HepG2 (cell line): ENCODE data around the gene JAKMIP2. TPM values are rescaled to one million over a fixed set of nuclear protein-coding genes. Genes with fewer than 3 reads are reported as not detected.

Experiments
- ATAC-seq: fragments of 200-7000 bp; cut with Tn5 transposase; 3 replicates; pipeline ENCODE4 v1.9.1; 2020; ENCODE audit warnings: mild to moderate bottlenecking, moderate library complexity
- BruUV-seq: library from RNA; stranded (reverse); fragments of 400-500 nt; replicated peaks from 2 replicates; lab custom pipeline; 2021; lab: Mats Ljungman, UMichigan
- CTCF ChIA-PET: fragments of 300-600 bp; formaldehyde crosslinking; extraction: SDS; loops from one replicate; lab custom pipeline; 2021; ENCODE audit warnings: low total read pairs, inconsistent platforms, low intra/inter-chr PET ratio; lab: Yijun Ruan, JAX
- POLR2A ChIA-PET: fragments of 350-600 bp; sonication (Branson Sonifier 250); formaldehyde crosslinking; loops from one replicate; lab custom pipeline; 2020; ENCODE audit warnings: antibody characterized with exemption, inconsistent platforms; lab: Yijun Ruan, JAX
- DNase-seq: peaks from one replicate; pipeline ENCODE4 v3.0.0-alpha.2; 2015; ENCODE audit warnings: low spot score
- FAIRE-seq: peaks from 3 replicates; lab custom pipeline; 2011; peaks lifted over from hg19 to GRCh38; lab: Jason Lieb, UNC
- H2AFZ ChIP-seq: one replicate; pipeline ENCODE4 v1.6.1; 2011; ENCODE audit warnings: low read length, inconsistent platforms
- H3K27ac ChIP-seq: fragments of 300-600 bp; 3 replicates; pipeline ENCODE4 v1.8.0; 2011; ENCODE audit warnings: mixed run types, mild to moderate bottlenecking, mixed read lengths, low read length, inconsistent platforms; ENCODE audit not compliant: insufficient read depth; ENCODE audit errors: extremely low read length
- H3K27me3 ChIP-seq, 2 experiments: fragments of 200-600 bp in 1 of 2; 2 replicates in 1 of 2; 3 replicates in 1 of 2; pipeline versions ENCODE4 v1.6.0 to v1.8.0; 2011; ENCODE audit warnings: low read length in 2 of 2, mild to moderate bottlenecking in 2 of 2, moderate library complexity in 2 of 2, inconsistent platforms in 1 of 2; ENCODE audit not compliant: insufficient read depth in 2 of 2, control insufficient read depth in 1 of 2
- H3K36me3 ChIP-seq, 2 experiments: fragments of 200-600 bp in 1 of 2; replicated peaks in 1 of 2; 2 replicates in 1 of 2; 3 replicates in 1 of 2; pipeline versions ENCODE4 v1.5.1 to v1.8.0; 2011; ENCODE audit warnings: low read length in 2 of 2, inconsistent platforms in 1 of 2; ENCODE audit not compliant: insufficient read depth in 2 of 2, control insufficient read depth in 1 of 2
- H3K4me1 ChIP-seq: 2 replicates; pipeline ENCODE4 v1.5.1; 2012; ENCODE audit warnings: low read length, inconsistent platforms; ENCODE audit not compliant: insufficient read depth
- H3K4me2 ChIP-seq: 2 replicates; pipeline ENCODE4 v1.6.0; 2011; ENCODE audit warnings: low read depth, low read length, inconsistent platforms
- H3K4me3 ChIP-seq, 3 experiments: fragments of 200-600 bp in 1 of 3; sonication (generic), shearing (Covaris generic) in 1 of 3; replicated peaks in 1 of 3; 2 replicates each; pipeline ENCODE4 v1.5.1; 2011 to 2016; ENCODE audit warnings: low read length in 3 of 3, inconsistent platforms in 2 of 3, low read depth in 2 of 3, mild to moderate bottlenecking in 2 of 3, control low read depth in 1 of 3, mixed read lengths in 1 of 3; ENCODE audit not compliant: insufficient read depth in 1 of 3
- H3K79me2 ChIP-seq: one replicate; pipeline ENCODE4 v1.6.1; 2011; ENCODE audit warnings: low read length, inconsistent platforms; ENCODE audit not compliant: insufficient read depth
- H3K9ac ChIP-seq: 2 replicates; pipeline ENCODE4 v1.6.0; 2011; ENCODE audit warnings: mild to moderate bottlenecking, low read depth, low read length, inconsistent platforms; ENCODE audit not compliant: insufficient read depth
- H3K9me3 ChIP-seq: 2 replicates; pipeline ENCODE4 v1.5.1; 2012; ENCODE audit warnings: mild to moderate bottlenecking, low read length
- H4K20me1 ChIP-seq: 2 replicates; pipeline ENCODE4 v1.6.0; 2011; ENCODE audit warnings: inconsistent platforms, mild to moderate bottlenecking, low read length, moderate library complexity; ENCODE audit not compliant: insufficient read depth
- ARHGAP35 ChIP-seq: sonication (generic); formaldehyde crosslinking; IDR thresholded peaks from 2 replicates; pipeline ENCODE4 v1.9.0; 2022; ENCODE audit warnings: mild to moderate bottlenecking, inconsistent platforms, moderate library complexity, missing genetic modification reagents, borderline replicate concordance
- HES4 ChIP-seq: sonication (generic); formaldehyde crosslinking; IDR thresholded peaks from 2 replicates; pipeline ENCODE4 v1.9.0; 2021; ENCODE audit warnings: mild to moderate bottlenecking, missing genetic modification reagents, borderline replicate concordance
- KLF12 ChIP-seq: sonication (generic); formaldehyde crosslinking; IDR thresholded peaks from 2 replicates; pipeline ENCODE4 v1.4.0; 2020; ENCODE audit warnings: missing genetic modification reagents, borderline replicate concordance
- NR2C2 ChIP-seq: sonication (generic); formaldehyde crosslinking; IDR thresholded peaks from 2 replicates; pipeline ENCODE4 v1.4.0; 2020; ENCODE audit warnings: missing genetic modification reagents, mild to moderate bottlenecking, moderate library complexity, borderline replicate concordance
- TEAD3 ChIP-seq: optimal IDR thresholded peaks from 2 replicates; pipeline ENCODE3; 2016; ENCODE audit warnings: borderline replicate concordance
- ZBTB42 ChIP-seq: sonication (generic); formaldehyde crosslinking; IDR thresholded peaks from 2 replicates; pipeline ENCODE4 v1.5.0; 2020; ENCODE audit warnings: mild to moderate bottlenecking, missing genetic modification reagents
- ZNF577 ChIP-seq: sonication (generic); formaldehyde crosslinking; IDR thresholded peaks from 2 replicates; pipeline ENCODE4 v1.4.0; 2020; ENCODE audit warnings: mild to moderate bottlenecking, low read depth, missing genetic modification reagents, borderline replicate concordance
- WGBS: methylation state at CpG from one replicate; pipeline ENCODE4 v1.1.6; 2017; ENCODE audit warnings: low lambda C conversion rate; 5-methylcytosine and 5-hydroxymethylcytosine counted together
- in situ Hi-C: cut with HindIII; loops from 2 replicates; pipeline ENCODE4 v1.10.0; 2017; ENCODE audit warnings: low pct_unique_long_range_greater_than_20kb; ENCODE audit not compliant: extremely low pct_ligation_motif_present
- intact Hi-C: fragments of 100-400 bp; cut with micrococcal nuclease; formaldehyde crosslinking; loops from one replicate; pipeline ENCODE4 v1.10.0; 2022; ENCODE audit not compliant: unreplicated experiment
- polyA plus RNA-seq, 8 experiments: library from polyadenylated mRNA; depleted of rRNA in 3 of 8; stranded (reverse) in 7 of 8; unstranded in 1 of 8; fragments of >200 nt; fragmentation: Illumina TruSeq in 4 of 8; extraction: Trizol in 4 of 8; gene quantifications; 2 replicates each; pipeline versions ENCODE4 v1.2.1 to v1.2.3, GENCODE V29; 2011 to 2016; ENCODE audit warnings: low read depth in 4 of 8, missing spikeins in 1 of 8, mixed read lengths in 1 of 8; ENCODE audit not compliant: insufficient read depth in 1 of 8
- total RNA-seq, 5 experiments: library from RNA; depleted of rRNA; stranded (reverse); fragments of >200 nt; fragmentation: Illumina TruSeq; extraction: Trizol; gene quantifications; 2 replicates each; pipeline ENCODE4 v1.2.3, GENCODE V29; 2016; ENCODE audit warnings: low read depth in 1 of 5
- TF ChIP-seq, protein P1 (sequence below): sonication (generic); formaldehyde crosslinking; IDR thresholded peaks from 2 replicates; pipeline ENCODE4 v1.4.0; 2020; ENCODE audit warnings: mild to moderate bottlenecking, missing genetic modification reagents
- TF ChIP-seq, protein P2 (sequence below): sonication (generic); formaldehyde crosslinking; IDR thresholded peaks from 2 replicates; pipeline ENCODE4 v1.4.0; 2020; ENCODE audit warnings: missing genetic modification reagents, borderline replicate concordance

Gene JAKMIP2
- total and polyA plus RNA-seq, 2 of the 13 experiments (the other 11 are each of a cell fraction or from before 2014, with no cell fraction given) = 0.04 to 2.1 TPM

- TF ChIP-seq HES4 (CRISPR knock-in tag) = no peak
These were observed 1.8 kb upstream of the JAKMIP2 start (continued) for GRCh38 chr5:147784146-147784987.

- intact Hi-C loops = no loop called here
- WGBS = 20% methylated on average over 5 of the region's 5 CpGs
- H3K79me2 ChIP-seq = no peaks in the 10 kb centered on the region
- ChIA-PET CTCF (no interaction called here), POLR2A (no interaction called here)
- H2AFZ ChIP-seq = no peak overlapping the region
- H3K4me2 ChIP-seq = no peak overlapping the region
- TF ChIP-seq ZNF577 (no peak), ZBTB42 (CRISPR knock-in tag) (no peak), KLF12 (CRISPR knock-in tag) (no peak), NR2C2 (CRISPR knock-in tag) (no peak), TEAD3 (no peak), ARHGAP35 (no peak)
- TF ChIP-seq, protein P1, sequence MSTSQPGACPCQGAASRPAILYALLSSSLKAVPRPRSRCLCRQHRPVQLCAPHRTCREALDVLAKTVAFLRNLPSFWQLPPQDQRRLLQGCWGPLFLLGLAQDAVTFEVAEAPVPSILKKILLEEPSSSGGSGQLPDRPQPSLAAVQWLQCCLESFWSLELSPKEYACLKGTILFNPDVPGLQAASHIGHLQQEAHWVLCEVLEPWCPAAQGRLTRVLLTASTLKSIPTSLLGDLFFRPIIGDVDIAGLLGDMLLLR (CRISPR knock-in tag) = no peak
- TF ChIP-seq, protein P2, sequence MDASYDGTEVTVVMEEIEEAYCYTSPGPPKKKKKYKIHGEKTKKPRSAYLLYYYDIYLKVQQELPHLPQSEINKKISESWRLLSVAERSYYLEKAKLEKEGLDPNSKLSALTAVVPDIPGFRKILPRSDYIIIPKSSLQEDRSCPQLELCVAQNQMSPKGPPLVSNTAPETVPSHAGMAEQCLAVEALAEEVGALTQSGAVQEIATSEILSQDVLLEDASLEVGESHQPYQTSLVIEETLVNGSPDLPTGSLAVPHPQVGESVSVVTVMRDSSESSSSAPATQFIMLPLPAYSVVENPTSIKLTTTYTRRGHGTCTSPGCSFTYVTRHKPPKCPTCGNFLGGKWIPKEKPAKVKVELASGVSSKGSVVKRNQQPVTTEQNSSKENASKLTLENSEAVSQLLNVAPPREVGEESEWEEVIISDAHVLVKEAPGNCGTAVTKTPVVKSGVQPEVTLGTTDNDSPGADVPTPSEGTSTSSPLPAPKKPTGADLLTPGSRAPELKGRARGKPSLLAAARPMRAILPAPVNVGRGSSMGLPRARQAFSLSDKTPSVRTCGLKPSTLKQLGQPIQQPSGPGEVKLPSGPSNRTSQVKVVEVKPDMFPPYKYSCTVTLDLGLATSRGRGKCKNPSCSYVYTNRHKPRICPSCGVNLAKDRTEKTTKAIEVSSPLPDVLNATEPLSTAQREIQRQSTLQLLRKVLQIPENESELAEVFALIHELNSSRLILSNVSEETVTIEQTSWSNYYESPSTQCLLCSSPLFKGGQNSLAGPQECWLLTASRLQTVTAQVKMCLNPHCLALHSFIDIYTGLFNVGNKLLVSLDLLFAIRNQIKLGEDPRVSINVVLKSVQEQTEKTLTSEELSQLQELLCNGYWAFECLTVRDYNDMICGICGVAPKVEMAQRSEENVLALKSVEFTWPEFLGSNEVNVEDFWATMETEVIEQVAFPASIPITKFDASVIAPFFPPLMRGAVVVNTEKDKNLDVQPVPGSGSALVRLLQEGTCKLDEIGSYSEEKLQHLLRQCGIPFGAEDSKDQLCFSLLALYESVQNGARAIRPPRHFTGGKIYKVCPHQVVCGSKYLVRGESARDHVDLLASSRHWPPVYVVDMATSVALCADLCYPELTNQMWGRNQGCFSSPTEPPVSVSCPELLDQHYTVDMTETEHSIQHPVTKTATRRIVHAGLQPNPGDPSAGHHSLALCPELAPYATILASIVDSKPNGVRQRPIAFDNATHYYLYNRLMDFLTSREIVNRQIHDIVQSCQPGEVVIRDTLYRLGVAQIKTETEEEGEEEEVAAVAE = no peak
- TF ChIP-seq, all 625 proteins: peak for 0
- no peak overlapping the region for H3K9ac ChIP-seq
- H3K4me1 ChIP-seq = no peaks in the 10 kb centered on the region
- no peak overlapping the region for H3K27ac ChIP-seq
- H3K27me3 ChIP-seq = no peaks in the 10 kb centered on the region
- no peaks in the 10 kb centered on the region for H3K36me3 ChIP-seq
- DNase-seq = no peak
- H3K4me3 ChIP-seq = no peak overlapping the region
- H3K9me3 ChIP-seq = no peaks in the 10 kb centered on the region
- BruUV-seq = no TSS peak
- in situ Hi-C loops = no loop called here
- no peak for ATAC-seq
- no peak for FAIRE-seq
- H4K20me1 ChIP-seq = no peaks in the 10 kb centered on the region
These were observed 1.5 kb downstream of the JAKMIP2 start for GRCh38 chr5:147780924-147781573.
